ENCODE data around the gene NOXO1.

- TF ChIP-seq POLR2A (IDR thresholded peaks at IDR 0.05) (no peak), CTCF (IDR thresholded peaks at IDR 0.05) (no peak)
Observed at GRCh38 chr16:1984347-1985225, 3.3 kb upstream of the NOXO1 start.

Data from adrenal gland (tissue), 5 donors.